GM23338 (cell line): Measurements from ENCODE around the gene ZGPAT. TPM values are rescaled to one million over a fixed set of nuclear protein-coding genes. Genes with fewer than 3 reads are reported as not detected.

ENCODE experiments used
- ATAC-seq: fragments of 200-7000 bp; cut with Tn5 transposase; 3 replicates; pipeline ENCODE4 v1.9.1; 2020
- DNase-seq: peaks from one replicate; pipeline ENCODE4 v3.0.0-alpha.2; 2015; ENCODE audit warnings: low spot score
- H2AFZ ChIP-seq: fragments of 200-600 bp; sonication (generic); 2 replicates; pipeline ENCODE4 v1.8.0; 2016; ENCODE audit warnings: antibody characterized with exemption, mild to moderate bottlenecking, moderate library complexity
- H3F3A ChIP-seq: fragments of 200-600 bp; sonication (generic); replicated peaks from 2 replicates; pipeline ENCODE4 v1.8.0; 2017; ENCODE audit warnings: antibody characterized with exemption, mixed run types, low read depth
- H3K27ac ChIP-seq: fragments of 200-600 bp; sonication (generic); 2 replicates; pipeline ENCODE4 v1.6.1; 2016; ENCODE audit warnings: low read depth
- H3K27me3 ChIP-seq: fragments of 200-600 bp; sonication (generic); 2 replicates; pipeline ENCODE4 v1.8.0; 2016; ENCODE audit warnings: mild to moderate bottlenecking, mixed run types, moderate library complexity; ENCODE audit not compliant: insufficient read depth
- H3K36me3 ChIP-seq: fragments of 200-600 bp; sonication (generic); 2 replicates; pipeline ENCODE4 v1.8.0; 2016; ENCODE audit warnings: mild to moderate bottlenecking; ENCODE audit not compliant: insufficient read depth
- H3K4me1 ChIP-seq: fragments of 200-600 bp; sonication (generic); 2 replicates; pipeline ENCODE4 v1.8.0; 2016; ENCODE audit warnings: mild to moderate bottlenecking, moderate library complexity; ENCODE audit not compliant: insufficient read depth
- H3K4me2 ChIP-seq: fragments of 200-600 bp; sonication (generic); 2 replicates; pipeline ENCODE4 v1.7.1; 2017; ENCODE audit warnings: mixed run types
- H3K4me3 ChIP-seq: fragments of 200-600 bp; sonication (generic); 2 replicates; pipeline ENCODE4 v1.6.1; 2016; ENCODE audit warnings: mixed run types
- H3K79me2 ChIP-seq: fragments of 200-600 bp; sonication (generic); replicated peaks from 2 replicates; pipeline ENCODE4 v1.8.0; 2017; ENCODE audit warnings: mild to moderate bottlenecking; ENCODE audit not compliant: insufficient read depth
- H3K9me2 ChIP-seq: fragments of 200-600 bp; sonication (generic); 2 replicates; pipeline ENCODE4 v1.8.0; 2017; ENCODE audit not compliant: insufficient read depth
- H4K20me1 ChIP-seq: fragments of 200-600 bp; sonication (generic); replicated peaks from 2 replicates; pipeline ENCODE4 v1.8.0; 2017; ENCODE audit warnings: mild to moderate bottlenecking; ENCODE audit not compliant: insufficient read depth
- H3K27ac Mint-ChIP-seq: 2 replicates; pipeline ENCODE4 v1.8.0; 2020; ENCODE audit warnings: inconsistent platforms, mild to moderate bottlenecking, moderate library complexity, mixed read lengths
- H3K27me3 Mint-ChIP-seq: 3 replicates; pipeline ENCODE4 v1.8.0; 2022; ENCODE audit warnings: low read depth, mild to moderate bottlenecking, moderate library complexity, mixed read lengths, inconsistent platforms; ENCODE audit not compliant: insufficient read depth, poor library complexity
- H3K36me3 Mint-ChIP-seq: 3 replicates; pipeline ENCODE4 v1.8.0; 2021; ENCODE audit warnings: low read depth, mild to moderate bottlenecking, inconsistent platforms, moderate library complexity, mixed read lengths
- H3K4me1 Mint-ChIP-seq: 3 replicates; pipeline ENCODE4 v1.8.0; 2020; ENCODE audit warnings: mild to moderate bottlenecking, inconsistent platforms, mixed read lengths
- H3K4me3 Mint-ChIP-seq: 3 replicates; pipeline ENCODE4 v1.8.0; 2021; ENCODE audit warnings: moderate library complexity, mild to moderate bottlenecking, inconsistent platforms, mixed read lengths
- H3K9me3 Mint-ChIP-seq: 3 replicates; pipeline ENCODE4 v1.8.0; 2020; ENCODE audit warnings: moderate library complexity, mild to moderate bottlenecking, inconsistent platforms, mixed read lengths
- CREB1 ChIP-seq: fragments of 250-450 bp; sonication (Bioruptor Pico); IDR thresholded peaks from 2 replicates; pipeline ENCODE4 v1.5.0; 2020; ENCODE audit warnings: low read depth, mild to moderate bottlenecking, moderate library complexity
- CTCF ChIP-seq, 2 experiments: fragments of 200-600 bp in 1 of 2; sonication (generic) in 1 of 2; conservative IDR thresholded peaks; 2 replicates each; pipeline versions ENCODE4 v1.5.1 to v1.6.1; 2016 to 2017; ENCODE audit warnings: antibody characterized with exemption in 2 of 2, low read depth in 2 of 2, mild to moderate bottlenecking in 2 of 2, moderate library complexity in 1 of 2
- ETS1 ChIP-seq: IDR thresholded peaks from 2 replicates; pipeline ENCODE4 v1.6.1; 2016; ENCODE audit warnings: antibody characterized with exemption
- EZH2phosphoT487 ChIP-seq: fragments of 200-600 bp; sonication (generic); IDR thresholded peaks from one replicate; pipeline ENCODE4 v1.8.1; 2018; ENCODE audit warnings: antibody characterized with exemption; ENCODE audit not compliant: unreplicated experiment
- JUNB ChIP-seq: IDR thresholded peaks from one replicate; pipeline ENCODE4 v1.6.1; 2016; ENCODE audit warnings: antibody characterized with exemption; ENCODE audit not compliant: unreplicated experiment
- NANOG ChIP-seq: IDR thresholded peaks from 2 replicates; pipeline ENCODE4 v1.6.1; 2016; ENCODE audit warnings: antibody characterized with exemption, borderline replicate concordance
- POLR2AphosphoS5 ChIP-seq: IDR thresholded peaks from 2 replicates; pipeline ENCODE4 v1.6.1; 2016; ENCODE audit warnings: antibody characterized with exemption, low read depth
- REST ChIP-seq: IDR thresholded peaks from one replicate; pipeline ENCODE4 v1.6.1; 2018; ENCODE audit warnings: antibody characterized with exemption; ENCODE audit not compliant: unreplicated experiment
- STAT1 ChIP-seq: IDR thresholded peaks from one replicate; pipeline ENCODE4 v1.6.1; 2016; ENCODE audit warnings: antibody characterized with exemption; ENCODE audit not compliant: unreplicated experiment
- ZNF114 ChIP-seq: fragments of 250-450 bp; sonication (Bioruptor Pico); IDR thresholded peaks from 2 replicates; pipeline ENCODE4 v1.5.0; 2020; ENCODE audit warnings: mild to moderate bottlenecking, moderate library complexity
- ZNF331 ChIP-seq: fragments of 250-450 bp; sonication (Bioruptor Pico); IDR thresholded peaks from 2 replicates; pipeline ENCODE4 v1.5.0; 2020; ENCODE audit warnings: low read depth, mild to moderate bottlenecking, moderate library complexity
- polyA plus RNA-seq: library from polyadenylated mRNA; unstranded; fragments of >200 nt; fragmentation: Nextera tagmentation; extraction: Ambion mirVana; gene quantifications from 2 replicates; pipeline ENCODE4 v1.2.1, GENCODE V29; 2016
- total RNA-seq: library from RNA; depleted of rRNA; stranded (reverse); fragments of >200 nt; shearing (Covaris generic); gene quantifications from 2 replicates; pipeline ENCODE4 v1.2.3, GENCODE V29; 2014

Gene ZGPAT
- total and polyA plus RNA-seq, 2 experiments from 2014 or later = 25.0 to 39.2 TPM

GRCh38 chr20:63773571-63774241 is 65.9 kb downstream of the ZGPAT start (continued):
- no peak for TF ChIP-seq ETS1
- no peak for TF ChIP-seq STAT1
- TF ChIP-seq CREB1 = no peak
- no peak for TF ChIP-seq EZH2phosphoT487
- no peak for TF ChIP-seq REST

- H3K4me3 Mint-ChIP-seq = no peak overlapping the region; the same call in 2 of the 3 replicates
- TF ChIP-seq ZNF114 (CRISPR knock-in tag) = no peak
- TF ChIP-seq EZH2phosphoT487 = no peak
- no peak for TF ChIP-seq ETS1
- no peak for TF ChIP-seq POLR2AphosphoS5
- TF ChIP-seq ZNF331 (CRISPR knock-in tag) = no peak
- no peak for TF ChIP-seq CREB1
- TF ChIP-seq CTCF (conservative IDR thresholded peaks at IDR 0.05; ENCODE audit: low read depth in 2 of 2) = no peak
- TF ChIP-seq STAT1 = no peak
- TF ChIP-seq NANOG = no peak
- no peak for TF ChIP-seq JUNB
Observed at GRCh38 chr20:63774306-63774705, 66.5 kb downstream of the ZGPAT start.

More at GRCh38 chr20:63774306-63774705, 66.5 kb downstream of the ZGPAT start:
- H3K9me2 ChIP-seq = no peaks in the 10 kb centered on the region
- no peaks in the 10 kb centered on the region for H3K27me3 ChIP-seq
- no peak overlapping the region for H3K27ac ChIP-seq
- H3K4me1 ChIP-seq = peaks cover 5% of the 10 kb centered on the region; the same call in 1 of the 2 replicates
- Mint-ChIP-seq H3K4me1 (peaks cover 16% of the 10 kb centered on the region), H3K27ac (no peak overlapping the region; the same call in 1 of the 2 replicates), H3K9me3 (no peaks in the 10 kb centered on the region; the same call in 2 of the 3 replicates), H3K36me3 (peaks cover 5% of the 10 kb centered on the region; the same call in 1 of the 3 replicates), H3K27me3 (peaks cover 16% of the 10 kb centered on the region)
- peaks cover 17% of the 10 kb centered on the region for H3K79me2 ChIP-seq
- no peaks in the 10 kb centered on the region for H3K36me3 ChIP-seq
- DNase-seq (no peak), ATAC-seq (no peak)
- no peak overlapping the region for H3K4me3 ChIP-seq
- peaks cover 15% of the 10 kb centered on the region; the same call in 1 of the 2 replicates for H3F3A ChIP-seq
- H4K20me1 ChIP-seq = no peaks in the 10 kb centered on the region; the same call in 1 of the 2 replicates
- no peak overlapping the region for H3K4me2 ChIP-seq
- H2AFZ ChIP-seq = no peak overlapping the region
